ENCODE data around the gene CNOT2.

The CNOT2 gene

DNA sequence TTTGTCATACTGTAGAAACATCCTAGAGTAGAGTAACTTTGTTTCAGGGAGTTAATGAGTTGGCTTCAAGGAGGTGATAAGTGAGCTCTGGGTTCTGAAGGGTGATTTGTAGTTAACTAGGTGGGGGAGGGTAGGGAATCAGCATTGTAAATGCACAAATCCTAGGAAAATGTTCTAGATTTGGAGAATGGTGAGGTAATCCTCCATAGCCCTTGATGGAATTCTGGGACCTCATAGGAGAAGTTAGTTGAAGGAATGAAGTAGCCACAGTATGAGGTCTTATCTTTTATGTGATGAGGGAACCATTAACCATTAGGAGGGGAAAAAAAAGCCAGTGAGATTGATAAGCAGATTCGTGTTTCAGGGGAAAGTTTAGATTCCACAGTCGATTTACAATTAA, 8.0 kb downstream of the CNOT2 start:
- no peak for DNase-seq (ENCODE audit: low read depth, low spot score)

GRCh38 chr12:70251661-70252060, 8.4 kb downstream of the CNOT2 start:
- no peak for DNase-seq (ENCODE audit: low read depth, low spot score)

DNA sequence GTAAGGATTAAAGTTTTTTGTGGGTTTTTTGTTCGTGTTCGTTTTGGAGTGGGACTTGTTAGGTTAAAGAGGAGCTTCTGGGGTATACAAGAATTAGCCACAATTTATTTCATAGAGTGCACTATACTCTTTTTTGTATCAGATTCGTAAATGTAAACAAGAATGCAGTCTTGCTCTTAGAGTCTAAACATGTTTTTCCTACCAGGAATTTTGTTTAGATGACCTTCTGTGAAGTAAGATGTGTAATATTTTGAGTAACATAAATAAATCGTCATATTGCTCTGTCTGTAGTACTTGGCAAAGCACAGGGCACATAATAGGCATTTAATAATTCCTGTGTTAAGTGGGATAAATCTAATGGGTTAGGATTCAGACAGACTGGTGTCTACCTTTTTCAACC, 9.6 kb downstream of the CNOT2 start:
- DNase-seq (ENCODE audit: low read depth, low spot score), result no peak

GRCh38 chr12:70254225-70254624, 11.0 kb downstream of the CNOT2 start:
- DNase-seq (ENCODE audit: low read depth, low spot score), result no peak

DNA sequence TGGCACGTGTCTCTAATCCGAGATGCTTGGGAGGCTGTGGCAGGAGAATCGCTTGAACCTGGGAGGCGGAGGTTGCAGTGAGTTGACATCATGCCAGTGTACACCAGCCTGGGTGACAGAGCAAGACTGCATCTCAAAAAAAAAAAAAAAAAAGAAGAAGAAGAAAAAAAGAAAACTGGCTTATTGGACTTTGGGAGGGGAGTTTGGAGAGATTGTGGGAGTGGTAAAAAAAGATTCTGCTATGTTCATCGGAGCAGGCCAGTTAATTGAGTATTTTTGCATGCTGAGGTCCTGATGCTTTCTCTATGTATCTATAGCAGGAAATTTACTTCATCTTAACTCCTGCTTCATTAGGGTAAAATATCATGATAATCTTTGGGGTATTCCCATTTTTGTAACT, 11.6 kb downstream of the CNOT2 start:
- no peak for DNase-seq (ENCODE audit: low read depth, low spot score)

- no peak for DNase-seq (ENCODE audit: low read depth, low spot score)
These were observed 12.1 kb downstream of the CNOT2 start for GRCh38 chr12:70255311-70255710.

GRCh38 chr12:70258605-70259403, 15.6 kb downstream of the CNOT2 start:
- no peak for DNase-seq (ENCODE audit: low read depth, low spot score)

DNA sequence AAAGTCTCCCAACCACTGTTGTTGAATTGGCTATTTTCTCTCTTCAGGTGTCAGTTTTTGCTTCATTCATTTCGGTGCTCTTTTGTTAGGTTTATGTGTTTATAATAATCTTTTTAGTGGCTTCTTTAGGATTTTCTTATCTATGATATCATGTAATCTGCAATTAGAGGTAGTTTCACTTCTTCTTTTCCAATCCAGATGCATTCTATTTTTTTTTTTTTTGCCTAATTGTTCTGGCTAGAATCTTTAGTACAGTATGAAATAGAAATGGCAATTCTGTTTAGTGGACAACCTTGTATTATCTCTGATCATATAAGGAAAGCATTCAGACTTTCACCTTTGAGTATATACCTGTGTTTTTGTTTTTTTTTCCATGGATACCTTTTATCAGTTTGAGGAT, 17.4 kb downstream of the CNOT2 start:
- DNase-seq (ENCODE audit: low read depth, low spot score), result no peak

DNA sequence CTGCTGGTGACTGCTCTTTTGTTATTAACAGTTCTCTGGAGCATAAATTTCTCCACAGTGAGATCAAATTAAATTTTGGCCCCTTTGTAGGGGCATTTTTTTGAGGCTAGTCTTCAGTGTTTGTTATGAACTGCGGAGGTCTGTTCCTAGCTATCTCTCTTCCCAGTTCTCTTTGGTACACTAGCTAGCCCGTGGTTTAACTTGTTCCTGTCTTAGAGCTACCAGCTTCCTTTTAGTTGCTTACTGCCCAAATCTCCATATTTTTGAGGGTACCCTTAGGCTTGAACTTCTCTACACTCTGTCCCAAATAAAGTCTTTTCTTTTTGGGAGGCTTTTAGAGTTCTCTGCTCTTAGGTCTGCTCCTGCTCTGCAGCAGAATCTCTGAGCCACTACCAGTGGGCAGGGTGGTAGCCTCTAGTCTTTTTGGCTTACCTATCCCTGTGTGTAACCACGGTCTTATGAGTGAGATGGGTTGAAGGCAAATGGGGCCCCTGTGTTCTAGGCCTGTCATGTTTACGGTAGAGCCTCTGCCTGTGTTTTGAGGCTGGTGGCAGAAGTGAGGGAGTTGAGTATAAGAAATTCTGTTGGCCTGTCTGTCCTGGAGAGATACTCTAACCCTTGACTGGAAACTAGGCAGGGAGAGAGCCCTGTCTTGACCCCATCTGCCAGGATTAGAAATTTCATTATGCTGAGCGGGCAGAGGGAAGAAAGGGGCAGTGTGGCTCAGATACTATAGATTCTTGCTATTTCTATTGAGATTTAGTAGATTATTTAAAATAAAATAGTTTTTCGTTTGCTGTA, 21.0 kb downstream of the CNOT2 start:
- DNase-seq (ENCODE audit: low read depth, low spot score), result no peak

GRCh38 chr12:70265132-70265531, 21.9 kb downstream of the CNOT2 start:
- no peak for DNase-seq (ENCODE audit: low read depth, low spot score)

DNA sequence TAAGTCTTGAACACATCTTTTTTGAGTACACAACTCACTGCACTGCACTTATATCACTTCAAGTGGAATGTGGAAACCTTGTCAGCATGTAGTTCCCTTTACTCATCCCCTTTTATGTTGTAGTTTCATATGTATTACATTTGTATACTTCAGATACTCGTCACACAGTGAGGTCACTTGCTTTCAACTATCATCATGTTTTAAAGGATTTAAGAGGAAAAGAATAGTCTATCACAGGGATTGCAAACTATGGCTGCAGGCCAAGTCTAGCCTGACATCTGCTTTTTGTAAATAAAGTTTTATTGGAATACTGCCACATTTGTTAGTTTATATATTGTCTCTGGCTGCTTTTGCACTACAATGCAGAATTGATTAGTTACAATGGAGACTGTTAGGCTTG, 24.3 kb downstream of the CNOT2 start:
- no peak for DNase-seq (ENCODE audit: low read depth, low spot score)

DNA sequence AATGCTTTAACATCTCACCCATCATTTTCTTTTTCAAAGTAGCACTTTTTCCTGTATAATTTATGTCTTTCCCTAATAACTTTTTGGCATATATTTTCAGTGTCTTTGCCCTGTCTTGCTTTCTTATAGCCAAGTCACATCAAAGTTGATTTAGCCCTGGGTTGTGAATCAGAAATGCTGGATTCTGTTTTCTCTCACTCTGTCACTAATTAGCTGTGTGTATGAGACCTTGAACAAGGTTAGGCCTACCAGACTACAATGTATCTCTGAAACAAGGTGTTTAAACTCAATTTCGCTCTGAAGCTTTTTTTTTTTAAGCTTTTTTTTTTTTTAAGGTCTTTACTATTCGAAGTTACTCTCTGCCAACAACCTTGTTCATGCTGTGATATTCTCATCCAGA, 25.7 kb downstream of the CNOT2 start:
- DNase-seq (ENCODE audit: low read depth, low spot score), result no peak

- DNase-seq (ENCODE audit: low read depth, low spot score), result no peak
These were observed 26.9 kb downstream of the CNOT2 start for GRCh38 chr12:70270108-70270507.

GRCh38 chr12:70271025-70271424, 27.8 kb downstream of the CNOT2 start:
- no peak for DNase-seq (ENCODE audit: low read depth, low spot score)

DNA sequence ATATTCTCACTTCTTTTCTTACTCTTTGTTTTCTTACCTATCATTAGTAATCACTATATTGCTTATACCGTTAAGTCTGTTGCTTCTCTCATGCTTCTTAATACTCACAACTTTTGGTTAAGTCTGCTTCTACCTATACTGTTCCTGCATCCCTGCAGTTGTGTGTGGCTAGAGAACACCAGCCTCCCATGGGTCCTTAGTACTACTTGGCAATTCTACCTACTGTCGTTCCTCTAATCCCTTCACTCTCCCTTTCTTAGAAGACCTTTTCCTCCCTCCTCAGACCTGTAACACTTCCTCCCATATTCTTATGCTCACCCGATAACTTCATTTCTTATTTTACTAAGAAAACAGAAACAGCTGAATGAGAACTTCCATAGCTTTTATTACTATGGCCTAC, 29.3 kb downstream of the CNOT2 start:
- DNase-seq (ENCODE audit: low read depth, low spot score), result no peak

GRCh38 chr12:70275045-70275444, 31.8 kb downstream of the CNOT2 start:
- DNase-seq (ENCODE audit: low read depth, low spot score), result no peak

DNA sequence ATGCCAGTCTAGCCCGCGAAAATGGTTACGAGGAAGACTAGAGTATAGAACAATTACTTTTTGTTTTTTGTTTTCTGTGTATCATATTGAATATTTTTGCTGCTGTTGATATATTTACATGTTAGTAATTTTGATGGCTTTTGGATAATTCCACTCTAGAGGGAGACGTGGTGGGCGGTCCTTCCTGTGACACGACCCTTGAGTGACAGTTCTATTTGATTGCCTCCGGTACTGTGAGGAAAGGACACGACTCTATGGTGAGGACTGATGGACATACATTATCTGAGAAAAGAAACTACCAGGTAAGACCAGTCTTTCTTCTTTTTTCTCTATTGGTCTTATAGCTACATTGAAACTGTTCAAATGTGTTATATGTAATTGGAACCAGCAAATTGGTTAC, 34.7 kb downstream of the CNOT2 start:
- DNase-seq (ENCODE audit: low read depth, low spot score), result no peak

DNA sequence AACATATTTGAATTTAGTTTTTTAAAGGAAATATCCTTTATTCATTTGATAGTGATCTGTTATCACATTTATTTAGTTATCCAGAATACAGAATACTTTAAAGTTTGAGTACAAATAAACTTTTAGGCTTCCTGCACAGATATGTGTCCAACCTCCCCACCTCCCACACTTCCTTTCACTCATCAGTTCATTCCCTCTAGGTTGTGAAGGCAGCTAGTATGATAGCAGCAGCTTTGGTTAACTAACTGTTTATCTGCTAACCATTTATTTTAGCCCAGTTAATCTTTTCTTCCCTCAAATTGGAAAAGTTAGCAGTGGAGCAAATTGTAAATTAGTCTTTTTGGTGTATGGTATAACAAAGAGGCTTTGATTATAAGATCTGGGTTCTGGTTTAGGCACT, 35.7 kb downstream of the CNOT2 start:
- no peak for DNase-seq (ENCODE audit: low read depth, low spot score)

- DNase-seq (ENCODE audit: low read depth, low spot score), result no peak
These were observed 40.0 kb downstream of the CNOT2 start for GRCh38 chr12:70283232-70283631.

DNA sequence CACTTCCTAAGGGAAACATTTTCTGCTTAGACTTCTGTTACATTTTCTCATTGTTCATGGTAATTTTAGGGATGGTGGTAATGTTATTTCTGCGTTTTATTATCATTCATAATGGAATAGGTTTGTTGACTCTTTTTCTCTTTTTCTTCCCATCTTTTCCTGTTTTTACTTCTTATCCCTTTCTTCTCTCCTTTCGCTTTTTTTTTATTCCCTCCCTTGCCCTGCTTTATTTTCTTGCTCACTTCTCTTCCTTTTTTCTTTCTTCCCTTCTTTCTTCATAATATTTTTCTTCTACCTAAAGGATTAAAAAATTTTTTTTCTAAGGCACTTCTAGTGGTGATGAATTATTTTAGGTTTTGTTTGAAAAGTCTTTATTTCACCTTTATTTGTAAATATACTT, 45.6 kb downstream of the CNOT2 start:
- DNase-seq (ENCODE audit: low read depth, low spot score), result no peak

GRCh38 chr12:70290116-70290515, 46.9 kb downstream of the CNOT2 start:
- DNase-seq (ENCODE audit: low read depth, low spot score), result no peak

DNA sequence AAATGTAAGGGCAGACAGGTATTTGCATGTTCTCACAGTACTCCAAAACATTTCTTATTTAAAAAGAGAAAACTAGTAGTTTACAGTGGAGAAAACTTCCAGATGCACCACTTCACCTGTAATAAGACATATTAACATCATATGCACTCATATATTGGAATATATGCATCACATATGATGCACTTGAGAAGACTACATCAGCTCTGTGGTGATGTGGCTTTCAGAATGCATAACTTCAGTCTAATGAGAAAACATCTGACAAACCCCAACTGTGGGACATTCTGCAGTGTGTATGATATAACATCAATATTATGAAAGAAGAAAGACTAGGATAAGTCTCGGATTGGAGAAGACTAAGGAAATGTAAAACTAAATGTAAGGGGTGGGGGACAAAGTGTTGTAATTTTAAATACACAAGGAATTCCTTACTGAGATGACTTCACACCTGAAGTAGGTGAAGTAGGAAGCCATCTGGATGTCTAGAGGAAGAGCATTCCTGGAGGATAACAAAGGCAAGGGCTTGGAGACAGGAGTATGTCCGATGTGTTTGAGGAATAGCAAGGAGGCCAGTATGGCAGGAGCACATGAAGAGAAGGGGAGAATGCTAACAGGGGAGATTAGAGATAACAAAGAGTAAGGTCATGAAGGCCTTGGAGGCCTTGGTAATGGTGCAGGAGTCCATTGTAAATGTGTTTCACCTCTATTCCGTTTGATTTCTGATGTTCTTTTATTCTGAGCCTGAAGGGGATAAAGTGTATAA, 49.0 kb downstream of the CNOT2 start:
- DNase-seq (ENCODE audit: low read depth, low spot score), result no peak
